SU-DHL-6 (cell line): ENCODE data around the gene TPST1.

Experiments used
- H2AFZ ChIP-seq: fragments of 200-600 bp; sonication (generic); 2 replicates; pipeline ENCODE4 v1.6.1; 2014; ENCODE audit warnings: low read depth, mild to moderate bottlenecking, moderate library complexity, mixed read lengths, antibody characterized with exemption, low read length; ENCODE audit not compliant: severe bottlenecking
- H3F3A ChIP-seq: fragments of 200-600 bp; shearing (Covaris generic); 2 replicates; pipeline ENCODE4 v1.6.0; 2016; ENCODE audit warnings: antibody characterized with exemption, mild to moderate bottlenecking; ENCODE audit not compliant: insufficient read depth
- H3K27ac ChIP-seq: fragments of 200-600 bp; sonication (generic); 2 replicates; pipeline ENCODE4 v1.5.1; 2016; ENCODE audit warnings: low read depth, mild to moderate bottlenecking, low read length, moderate library complexity, mixed read lengths
- H3K27me3 ChIP-seq: fragments of 200-600 bp; sonication (generic), shearing (Covaris generic); 2 replicates; pipeline ENCODE4 v1.6.0; 2014; ENCODE audit warnings: mild to moderate bottlenecking, low read length
- H3K36me3 ChIP-seq: fragments of 200-600 bp; sonication (generic); 2 replicates; pipeline ENCODE4 v1.6.1; 2014; ENCODE audit warnings: mild to moderate bottlenecking, low read length, mixed read lengths
- H3K4me2 ChIP-seq: fragments of 300-600, 200-600 bp; shearing (Covaris generic), sonication (generic); 2 replicates; pipeline ENCODE4 v1.6.0; 2014; ENCODE audit warnings: low read length, low read depth, mild to moderate bottlenecking; ENCODE audit not compliant: poor library complexity, severe bottlenecking
- H3K4me3 ChIP-seq: fragments of 200-600 bp; sonication (generic); 2 replicates; pipeline ENCODE4 v1.5.1; 2014; ENCODE audit warnings: antibody characterized with exemption, low read length, mild to moderate bottlenecking, mixed read lengths; ENCODE audit not compliant: insufficient read depth, poor library complexity, severe bottlenecking
- H3K79me2 ChIP-seq: fragments of 200-600 bp; sonication (generic); 2 replicates; pipeline ENCODE4 v1.6.1; 2014; ENCODE audit warnings: mild to moderate bottlenecking, low read length, moderate library complexity; ENCODE audit not compliant: insufficient read depth
- H3K9ac ChIP-seq: fragments of 200-600 bp; sonication (generic); 2 replicates; pipeline ENCODE4 v1.7.0; 2014; ENCODE audit warnings: mild to moderate bottlenecking, low read length
- H3K9me2 ChIP-seq: fragments of 200-600 bp; sonication (generic); replicated peaks from 2 replicates; pipeline ENCODE4 v1.6.1; 2014; ENCODE audit warnings: low read length; ENCODE audit not compliant: insufficient read depth
- H3K9me3 ChIP-seq: fragments of 200-600 bp; sonication (generic); 2 replicates; pipeline ENCODE4 v1.6.1; 2014; ENCODE audit warnings: low read length, mixed read lengths; ENCODE audit not compliant: insufficient read depth
- H4K20me1 ChIP-seq: fragments of 200-600 bp; sonication (generic); 2 replicates; pipeline ENCODE4 v1.6.1; 2014; ENCODE audit warnings: low read depth, mild to moderate bottlenecking, antibody characterized with exemption, low read length, moderate library complexity, mixed read lengths
- EZH2phosphoT487 ChIP-seq: fragments of 200-600 bp; sonication (generic), shearing (Covaris generic); conservative IDR thresholded peaks from 2 replicates; pipeline ENCODE4 v1.6.1; 2018; ENCODE audit warnings: mild to moderate bottlenecking, antibody characterized with exemption, low read length, moderate library complexity, mixed read lengths
- TF ChIP-seq, protein P1 (sequence below): fragments of 200-600 bp; sonication (generic); IDR thresholded peaks from one replicate; pipeline ENCODE4 v1.5.1; 2017; ENCODE audit warnings: antibody characterized with exemption, mild to moderate bottlenecking, low read length, moderate library complexity; ENCODE audit not compliant: insufficient read depth, poor library complexity, severe bottlenecking

TPST1 gene

GRCh38 chr7:66198956-66199355 lies 6.2 kb upstream of the TPST1 start:
- TF ChIP-seq, protein P1, sequence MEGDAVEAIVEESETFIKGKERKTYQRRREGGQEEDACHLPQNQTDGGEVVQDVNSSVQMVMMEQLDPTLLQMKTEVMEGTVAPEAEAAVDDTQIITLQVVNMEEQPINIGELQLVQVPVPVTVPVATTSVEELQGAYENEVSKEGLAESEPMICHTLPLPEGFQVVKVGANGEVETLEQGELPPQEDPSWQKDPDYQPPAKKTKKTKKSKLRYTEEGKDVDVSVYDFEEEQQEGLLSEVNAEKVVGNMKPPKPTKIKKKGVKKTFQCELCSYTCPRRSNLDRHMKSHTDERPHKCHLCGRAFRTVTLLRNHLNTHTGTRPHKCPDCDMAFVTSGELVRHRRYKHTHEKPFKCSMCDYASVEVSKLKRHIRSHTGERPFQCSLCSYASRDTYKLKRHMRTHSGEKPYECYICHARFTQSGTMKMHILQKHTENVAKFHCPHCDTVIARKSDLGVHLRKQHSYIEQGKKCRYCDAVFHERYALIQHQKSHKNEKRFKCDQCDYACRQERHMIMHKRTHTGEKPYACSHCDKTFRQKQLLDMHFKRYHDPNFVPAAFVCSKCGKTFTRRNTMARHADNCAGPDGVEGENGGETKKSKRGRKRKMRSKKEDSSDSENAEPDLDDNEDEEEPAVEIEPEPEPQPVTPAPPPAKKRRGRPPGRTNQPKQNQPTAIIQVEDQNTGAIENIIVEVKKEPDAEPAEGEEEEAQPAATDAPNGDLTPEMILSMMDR = no peak
- no peak for TF ChIP-seq EZH2phosphoT487

DNA sequence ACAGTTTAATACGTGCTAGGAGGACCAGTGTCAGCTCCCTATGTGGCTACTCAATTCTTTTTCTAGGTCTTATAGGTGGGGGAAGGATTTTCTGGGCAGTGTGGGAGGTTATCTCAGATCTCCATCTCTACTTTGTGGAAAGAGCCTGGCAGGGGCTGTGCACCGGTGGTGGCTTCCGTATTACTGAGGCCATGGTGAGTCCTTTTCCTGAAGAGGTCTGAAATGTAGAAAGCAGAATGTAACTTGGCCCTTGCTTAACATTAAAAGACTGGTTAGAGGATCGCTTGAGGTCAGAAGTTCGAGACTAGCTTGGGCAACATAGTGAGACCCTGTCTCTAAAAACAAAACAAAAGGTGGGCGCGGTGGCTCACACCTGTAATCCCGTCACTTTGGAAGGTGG lies 2.7 kb upstream of the TPST1 start:
- H3K36me3 ChIP-seq = no peaks in the 10 kb centered on the region
- H2AFZ ChIP-seq = no peak overlapping the region
- no peaks in the 10 kb centered on the region for H3K9me3 ChIP-seq
- TF ChIP-seq, protein P1 = no peak
- TF ChIP-seq EZH2phosphoT487 = no peak
- no peaks in the 10 kb centered on the region for H4K20me1 ChIP-seq
- no peaks in the 10 kb centered on the region; the same call in 1 of the 2 replicates for H3K79me2 ChIP-seq
- H3K9me2 ChIP-seq = no peaks in the 10 kb centered on the region
- H3K27ac ChIP-seq = no peak overlapping the region
- H3F3A ChIP-seq = no peaks in the 10 kb centered on the region; the same call in 1 of the 2 replicates
- H3K9ac ChIP-seq = no peak overlapping the region
- 0 out of 2 replicates have a peak, but pooled peaks cover 2% of the 10 kb centered on the region for H3K27me3 ChIP-seq
- H3K4me2 ChIP-seq = no peak overlapping the region
- H3K4me3 ChIP-seq = no peak overlapping the region

More at GRCh38 chr7:66198956-66199355, 6.2 kb upstream of the TPST1 start:
- Histone ChIP-seq H3K9me3 (no peaks in the 10 kb centered on the region), H3K9me2 (no peaks in the 10 kb centered on the region), H3K27me3 (0 out of 2 replicates have a peak, but pooled peaks cover 2% of the 10 kb centered on the region), H3K4me2 (no peak overlapping the region), H4K20me1 (no peaks in the 10 kb centered on the region), H3K36me3 (no peaks in the 10 kb centered on the region), H3K9ac (no peak overlapping the region), H3K27ac (no peak overlapping the region), H3K4me3 (no peak overlapping the region), H3F3A (no peaks in the 10 kb centered on the region), H2AFZ (no peak overlapping the region), H3K79me2 (no peaks in the 10 kb centered on the region)

DNA sequence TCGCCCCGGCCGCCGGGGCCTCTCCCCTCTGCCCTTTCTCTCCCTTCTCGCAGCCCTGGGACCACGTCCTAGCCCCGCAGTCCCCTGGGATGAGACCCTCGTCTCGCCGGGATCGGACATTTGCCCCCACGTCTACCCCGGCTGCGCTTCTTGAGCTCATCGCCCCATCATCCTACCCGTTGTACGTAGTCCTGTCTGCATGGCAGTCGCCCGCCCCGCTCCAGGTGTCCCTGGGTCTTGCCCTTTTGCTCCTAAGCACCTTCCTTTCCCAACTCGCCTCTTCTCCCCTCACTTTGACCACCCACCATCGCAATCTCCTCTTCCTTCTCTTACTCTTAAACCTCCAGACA lies 582 bp downstream of the TPST1 start:
- Histone ChIP-seq H3K27ac (no peak overlapping the region), H3K4me3 (peak overlapping the region; percentile 73), H3K9ac (peak overlapping the region; percentile 76)

More for the DNA sequence above, 582 bp downstream of the TPST1 start:
- Histone ChIP-seq H4K20me1 (no peaks in the 10 kb centered on the region), H3F3A (no peaks in the 10 kb centered on the region; the same call in 1 of the 2 replicates), H3K9me2 (no peaks in the 10 kb centered on the region), H3K4me2 (peak overlapping the region; percentile 77), H3K36me3 (no peaks in the 10 kb centered on the region), H3K79me2 (no peaks in the 10 kb centered on the region; the same call in 1 of the 2 replicates), H3K9me3 (no peaks in the 10 kb centered on the region), H2AFZ (peak overlapping the region; percentile 95), H3K27me3 (no peaks in the 10 kb centered on the region)
- no peak for TF ChIP-seq EZH2phosphoT487
- TF ChIP-seq, protein P1 = no peak
